Measurements from ENCODE around the gene KRTAP10-3.

The KRTAP10-3 gene

GRCh38 chr21:44539046-44539445, 19.5 kb downstream of the KRTAP10-3 start:
- Histone ChIP-seq H2AFZ (ENCODE audit: low read depth, low read length) (no peak overlapping the region), H3K9ac (ENCODE audit: low read length) (no peak overlapping the region), H3K9me3 (ENCODE audit: insufficient read depth, low read length) (no peaks in the 10 kb centered on the region), H3K27me3 (ENCODE audit: low read depth, low read length) (no peaks in the 10 kb centered on the region), H3K4me1 (ENCODE audit: low read length) (no peaks in the 10 kb centered on the region), H4K20me1 (ENCODE audit: insufficient read depth, low read length) (no peaks in the 10 kb centered on the region), H3K4me2 (ENCODE audit: low read length) (no peak overlapping the region), H3K79me2 (ENCODE audit: low read length) (no peaks in the 10 kb centered on the region), H3K4me3 (ENCODE audit: low read length) (no peak overlapping the region), H3K36me3 (replicated peaks; ENCODE audit: low read depth, low read length) (no peaks in the 10 kb centered on the region), H3K27ac (ENCODE audit: low read length) (no peak overlapping the region)
- no peak for TF ChIP-seq CTCF (IDR thresholded peaks at IDR 0.05; ENCODE audit: low read depth, low read length)
- no peak for TF ChIP-seq EZH2phosphoT487 (IDR thresholded peaks at IDR 0.05; ENCODE audit: low read depth)

- H3K4me2 ChIP-seq (ENCODE audit: low read length): no peak overlapping the region
- H3K79me2 ChIP-seq (ENCODE audit: low read length): no peaks in the 10 kb centered on the region
- H3K27me3 ChIP-seq (ENCODE audit: low read depth, low read length): no peaks in the 10 kb centered on the region
- no peaks in the 10 kb centered on the region for H3K4me1 ChIP-seq (ENCODE audit: low read length)
- H3K9ac ChIP-seq (ENCODE audit: low read length): no peak overlapping the region
- H4K20me1 ChIP-seq (ENCODE audit: insufficient read depth, low read length): no peaks in the 10 kb centered on the region
- no peak for TF ChIP-seq CTCF (IDR thresholded peaks at IDR 0.05; ENCODE audit: low read depth, low read length)
- no peak for TF ChIP-seq EZH2phosphoT487 (IDR thresholded peaks at IDR 0.05; ENCODE audit: low read depth)
- no peak overlapping the region for H3K4me3 ChIP-seq (ENCODE audit: low read length)
- no peak overlapping the region for H2AFZ ChIP-seq (ENCODE audit: low read depth, low read length)
- no peaks in the 10 kb centered on the region for H3K9me3 ChIP-seq (ENCODE audit: insufficient read depth, low read length)
- H3K36me3 ChIP-seq (replicated peaks; ENCODE audit: low read depth, low read length): no peaks in the 10 kb centered on the region
- no peak overlapping the region for H3K27ac ChIP-seq (ENCODE audit: low read length)
These were observed 20.4 kb downstream of the KRTAP10-3 start for GRCh38 chr21:44537930-44538911.

- Histone ChIP-seq H3K4me3 (ENCODE audit: low read length) (no peak overlapping the region), H4K20me1 (ENCODE audit: insufficient read depth, low read length) (no peaks in the 10 kb centered on the region), H3K9me3 (ENCODE audit: insufficient read depth, low read length) (no peaks in the 10 kb centered on the region), H3K79me2 (ENCODE audit: low read length) (no peaks in the 10 kb centered on the region), H2AFZ (ENCODE audit: low read depth, low read length) (no peak overlapping the region), H3K27ac (ENCODE audit: low read length) (no peak overlapping the region), H3K27me3 (ENCODE audit: low read depth, low read length) (no peaks in the 10 kb centered on the region), H3K36me3 (replicated peaks; ENCODE audit: low read depth, low read length) (no peaks in the 10 kb centered on the region), H3K4me1 (ENCODE audit: low read length) (no peaks in the 10 kb centered on the region), H3K4me2 (ENCODE audit: low read length) (no peak overlapping the region), H3K9ac (ENCODE audit: low read length) (no peak overlapping the region)
- TF ChIP-seq EZH2phosphoT487 (IDR thresholded peaks at IDR 0.05; ENCODE audit: low read depth): no peak
- TF ChIP-seq CTCF (IDR thresholded peaks at IDR 0.05; ENCODE audit: low read depth, low read length): no peak
These were observed 22.6 kb downstream of the KRTAP10-3 start for GRCh38 chr21:44535963-44536362.

- H3K27ac ChIP-seq (ENCODE audit: low read length): no peak overlapping the region
- no peak overlapping the region for H3K4me2 ChIP-seq (ENCODE audit: low read length)
- no peak for TF ChIP-seq EZH2phosphoT487 (IDR thresholded peaks at IDR 0.05; ENCODE audit: low read depth)
- no peak overlapping the region for H2AFZ ChIP-seq (ENCODE audit: low read depth, low read length)
- no peak overlapping the region for H3K4me3 ChIP-seq (ENCODE audit: low read length)
- no peaks in the 10 kb centered on the region for H3K36me3 ChIP-seq (replicated peaks; ENCODE audit: low read depth, low read length)
- no peaks in the 10 kb centered on the region for H3K9me3 ChIP-seq (ENCODE audit: insufficient read depth, low read length)
- no peaks in the 10 kb centered on the region for H4K20me1 ChIP-seq (ENCODE audit: insufficient read depth, low read length)
- H3K9ac ChIP-seq (ENCODE audit: low read length): no peak overlapping the region
- H3K4me1 ChIP-seq (ENCODE audit: low read length): no peaks in the 10 kb centered on the region
- no peaks in the 10 kb centered on the region for H3K27me3 ChIP-seq (ENCODE audit: low read depth, low read length)
- no peaks in the 10 kb centered on the region for H3K79me2 ChIP-seq (ENCODE audit: low read length)
These were observed 23.9 kb downstream of the KRTAP10-3 start for GRCh38 chr21:44534688-44535087.
